Liver (tissue), 9 donors: ENCODE measurements around the gene CLCN7. TPM values are rescaled to one million over a fixed set of nuclear protein-coding genes. Genes with fewer than 3 reads are reported as not detected.

Experiments
- DNase-seq: peaks from one replicate; pipeline ENCODE4 v3.0.0-alpha.2; 2017; ENCODE audit warnings: low spot score
- H3K27ac ChIP-seq, 2 donors: one replicate each; pipeline ENCODE4 v1.7.0; 2013; ENCODE audit warnings: inconsistent platforms in 2 of 2, low read length in 2 of 2, control low read depth in 1 of 2, low read depth in 1 of 2, mild to moderate bottlenecking in 1 of 2
- H3K27me3 ChIP-seq, 4 donors: one replicate each; pipeline versions ENCODE4 v1.6.1 to v1.7.0; 2013; ENCODE audit warnings: low read length in 3 of 4, inconsistent platforms in 1 of 4, mild to moderate bottlenecking in 1 of 4, moderate library complexity in 1 of 4; ENCODE audit not compliant: control insufficient read depth in 4 of 4, insufficient read depth in 4 of 4
- H3K36me3 ChIP-seq, 4 donors: one replicate each; pipeline versions ENCODE4 v1.6.1 to v1.7.0; 2013; ENCODE audit warnings: low read length in 3 of 4, mild to moderate bottlenecking in 3 of 4, low read depth in 1 of 4, moderate library complexity in 1 of 4; ENCODE audit not compliant: control insufficient read depth in 4 of 4, insufficient read depth in 3 of 4
- H3K4me1 ChIP-seq, 4 donors: one replicate each; pipeline versions ENCODE4 v1.6.1 to v1.7.0; 2013; ENCODE audit warnings: low read length in 3 of 4, mild to moderate bottlenecking in 3 of 4, moderate library complexity in 1 of 4; ENCODE audit not compliant: control insufficient read depth in 4 of 4, insufficient read depth in 4 of 4
- H3K4me3 ChIP-seq, 3 donors: one replicate each; pipeline versions ENCODE4 v1.6.1 to v1.7.0; 2013; ENCODE audit warnings: low read length in 3 of 3, control low read depth in 1 of 3, low read depth in 1 of 3, mild to moderate bottlenecking in 1 of 3
- H3K9ac ChIP-seq, 2 donors: one replicate each; pipeline ENCODE4 v1.7.0; 2013; ENCODE audit warnings: low read length in 2 of 2, mild to moderate bottlenecking in 2 of 2, moderate library complexity in 2 of 2, control low read depth in 1 of 2, low read depth in 1 of 2
- H3K9me3 ChIP-seq, 4 donors: one replicate each; pipeline versions ENCODE4 v1.6.1 to v1.7.0; 2013; ENCODE audit warnings: low read length in 3 of 4; ENCODE audit not compliant: control insufficient read depth in 4 of 4
- FOXA1 ChIP-seq: IDR thresholded peaks from 2 replicates; pipeline ENCODE4 v1.6.1; 2016; ENCODE audit warnings: antibody characterized with exemption
- GABPA ChIP-seq, 2 donors: IDR thresholded peaks in 1 of 2; conservative IDR thresholded peaks in 1 of 2; 2 replicates each; pipeline ENCODE4 v1.6.1; 2016; ENCODE audit warnings: antibody characterized with exemption in 2 of 2, mild to moderate bottlenecking in 1 of 2, moderate library complexity in 1 of 2
- RAD21 ChIP-seq, 2 donors: IDR thresholded peaks; 2 replicates each; pipeline ENCODE4 v1.6.1; 2016; ENCODE audit warnings: antibody characterized with exemption in 2 of 2, mild to moderate bottlenecking in 2 of 2
- REST ChIP-seq: IDR thresholded peaks from 2 replicates; pipeline ENCODE4 v1.6.1; 2016; ENCODE audit warnings: antibody characterized with exemption, mild to moderate bottlenecking
- RXRA ChIP-seq, 2 donors: IDR thresholded peaks; 2 replicates each; pipeline ENCODE4 v1.6.1; 2017 to 2018; ENCODE audit warnings: antibody characterized with exemption in 2 of 2, mild to moderate bottlenecking in 1 of 2
- SP1 ChIP-seq: IDR thresholded peaks from 2 replicates; pipeline ENCODE4 v1.6.1; 2018; ENCODE audit warnings: antibody characterized with exemption, mild to moderate bottlenecking
- TAF1 ChIP-seq: conservative IDR thresholded peaks from 2 replicates; pipeline ENCODE4 v1.6.1; 2016; ENCODE audit warnings: antibody characterized with exemption, mild to moderate bottlenecking
- YY1 ChIP-seq: IDR thresholded peaks from 2 replicates; pipeline ENCODE4 v1.6.1; 2016; ENCODE audit warnings: antibody characterized with exemption, mild to moderate bottlenecking
- ZBTB33 ChIP-seq: IDR thresholded peaks from 2 replicates; pipeline ENCODE4 v1.6.1; 2016; ENCODE audit warnings: antibody characterized with exemption
- WGBS: extraction: QIAGEN DNeasy Blood & Tissue Kit; methylation state at CpG from one replicate; pipeline ENCODE4 v1.1.7; 2013; 5-methylcytosine and 5-hydroxymethylcytosine counted together
- polyA plus RNA-seq, 2 donors: library from polyadenylated mRNA; stranded (reverse) in 1 of 2; unstranded in 1 of 2; fragments of 200-250 nt in 1 of 2; fragments of >200 nt in 1 of 2; fragmentation: Nextera tagmentation in 1 of 2; extraction: Ambion mirVana in 1 of 2; gene quantifications; one replicate each; pipeline versions ENCODE4 v1.2.1 to v1.2.3, GENCODE V29; 2013 to 2015
- total RNA-seq, 2 donors: library from RNA; depleted of rRNA; stranded (reverse); fragments of >200 nt; gene quantifications; one replicate each; pipeline ENCODE4 v1.2.3, GENCODE V29; 2014
- TF ChIP-seq, protein P1 (sequence below): fragments of 150-350 bp; IDR thresholded peaks from 2 replicates; pipeline ENCODE4 v1.5.1; 2017; ENCODE audit warnings: improper control_type of control experiment, low read depth, low read length; ENCODE audit not compliant: missing input control
- donor health status: healthy.
- donor health status: healthy.
- donor health status: healthy.
- donor health status: healthy.
- donor health status: healthy.

The CLCN7 gene
- total and polyA plus RNA-seq, 4 donors = 13.9 to 36.2 (median 30.2) TPM

DNA sequence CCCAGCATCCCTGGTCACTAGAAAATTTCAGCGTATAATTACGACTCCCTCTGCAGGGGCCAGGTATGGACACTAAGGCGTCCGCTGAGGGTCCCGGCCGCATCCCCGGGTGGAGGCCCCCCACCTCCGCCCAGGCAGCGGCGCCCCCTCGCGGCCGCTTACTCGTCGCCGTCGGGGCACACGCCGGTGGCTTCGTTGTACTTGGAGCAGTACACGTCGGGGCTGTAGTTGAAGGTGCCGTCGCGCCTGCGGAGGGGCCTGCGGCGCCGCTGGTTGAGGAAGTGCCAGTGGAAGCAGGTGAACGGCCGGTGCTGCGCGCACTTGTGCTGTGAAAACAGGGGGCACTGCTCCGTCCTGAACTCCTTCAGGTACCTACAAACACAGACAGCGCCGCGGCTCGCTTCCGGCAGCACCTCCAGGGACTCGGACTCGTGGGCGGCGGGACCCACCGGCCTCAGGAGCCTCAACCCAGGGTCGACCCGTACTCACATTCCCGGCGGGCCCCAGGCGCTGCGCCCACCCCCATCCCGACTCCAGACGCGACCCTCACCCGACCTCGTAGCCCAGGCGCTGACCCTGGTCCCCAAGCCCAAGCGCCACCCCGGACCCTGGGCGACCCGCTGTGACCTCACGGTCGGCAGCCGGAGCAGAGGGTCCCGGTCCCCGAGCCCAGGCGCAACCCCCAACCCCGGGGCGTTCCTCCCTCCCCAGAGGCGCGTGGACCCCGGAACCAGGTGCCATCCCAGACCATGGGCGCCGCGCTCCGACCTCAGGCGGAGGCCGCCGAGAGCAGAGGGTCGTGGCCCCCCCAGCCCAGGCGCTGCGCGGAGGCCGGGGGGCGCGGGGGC is 60.9 kb downstream of the CLCN7 start:
- Histone ChIP-seq H3K27ac (peak overlapping the region; percentile 62 to 64), H3K27me3 (no peaks in the 10 kb centered on the region), H3K9ac (peak overlapping the region in 1 of 2 donors; percentile 81), H3K4me3 (peak overlapping the region; percentile 61 to 100 (median 80)), H3K4me1 (peaks cover 3 to 8% (median 6%) of the 10 kb centered on the region in 4 donors), H3K9me3 (no peaks in the 10 kb centered on the region), H3K36me3 (peaks cover 0 to 8% (median 5%) of the 10 kb centered on the region in 4 donors)
- peak; percentile 69 for DNase-seq
- TF ChIP-seq TAF1 = no peak
- TF ChIP-seq GABPA (IDR thresholded peaks at IDR 0.05 in 1 of 2, conservative IDR thresholded peaks at IDR 0.05 in 1 of 2) = no peak
- TF ChIP-seq, protein P1, sequence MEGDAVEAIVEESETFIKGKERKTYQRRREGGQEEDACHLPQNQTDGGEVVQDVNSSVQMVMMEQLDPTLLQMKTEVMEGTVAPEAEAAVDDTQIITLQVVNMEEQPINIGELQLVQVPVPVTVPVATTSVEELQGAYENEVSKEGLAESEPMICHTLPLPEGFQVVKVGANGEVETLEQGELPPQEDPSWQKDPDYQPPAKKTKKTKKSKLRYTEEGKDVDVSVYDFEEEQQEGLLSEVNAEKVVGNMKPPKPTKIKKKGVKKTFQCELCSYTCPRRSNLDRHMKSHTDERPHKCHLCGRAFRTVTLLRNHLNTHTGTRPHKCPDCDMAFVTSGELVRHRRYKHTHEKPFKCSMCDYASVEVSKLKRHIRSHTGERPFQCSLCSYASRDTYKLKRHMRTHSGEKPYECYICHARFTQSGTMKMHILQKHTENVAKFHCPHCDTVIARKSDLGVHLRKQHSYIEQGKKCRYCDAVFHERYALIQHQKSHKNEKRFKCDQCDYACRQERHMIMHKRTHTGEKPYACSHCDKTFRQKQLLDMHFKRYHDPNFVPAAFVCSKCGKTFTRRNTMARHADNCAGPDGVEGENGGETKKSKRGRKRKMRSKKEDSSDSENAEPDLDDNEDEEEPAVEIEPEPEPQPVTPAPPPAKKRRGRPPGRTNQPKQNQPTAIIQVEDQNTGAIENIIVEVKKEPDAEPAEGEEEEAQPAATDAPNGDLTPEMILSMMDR = peak; percentile 34
- TF ChIP-seq YY1 = no peak
- TF ChIP-seq RAD21 (IDR thresholded peaks at IDR 0.05) = peak; percentile 48 to 70
- WGBS = 5% methylated on average over 85 of the region's 85 CpGs

GRCh38 chr16:1412847-1413246 is 62.0 kb downstream of the CLCN7 start:
- H3K9ac ChIP-seq = no peak overlapping the region
- TF ChIP-seq TAF1 (no peak), RAD21 (IDR thresholded peaks at IDR 0.05) (no peak)
- no peaks in the 10 kb centered on the region for H3K9me3 ChIP-seq
- no peak overlapping the region for H3K27ac ChIP-seq
- no peak overlapping the region for H3K4me3 ChIP-seq
- no peaks in the 10 kb centered on the region for H3K27me3 ChIP-seq
- peaks cover 6 to 14% (median 10%) of the 10 kb centered on the region in 4 donors for H3K4me1 ChIP-seq
- peaks cover 0 to 8% (median 5%) of the 10 kb centered on the region in 4 donors for H3K36me3 ChIP-seq
- no peak for DNase-seq
- WGBS = 81% methylated on average over 2 of the region's 2 CpGs

GRCh38 chr16:1408171-1408837 is 66.5 kb downstream of the CLCN7 start:
- Histone ChIP-seq H3K9me3 (no peaks in the 10 kb centered on the region), H3K4me1 (peaks cover 5 to 12% (median 8%) of the 10 kb centered on the region in 4 donors), H3K27ac (no peak overlapping the region), H3K36me3 (peaks cover 0 to 20% (median 7%) of the 10 kb centered on the region in 4 donors), H3K4me3 (peak overlapping the region in 2 of 3 donors; percentile 27 to 47), H3K27me3 (no peaks in the 10 kb centered on the region), H3K9ac (no peak overlapping the region)
- 8% methylated on average over 42 of the region's 42 CpGs for WGBS
- TF ChIP-seq FOXA1 (no peak), GABPA (IDR thresholded peaks at IDR 0.05 in 1 of 2, conservative IDR thresholded peaks at IDR 0.05 in 1 of 2) (peak in 1 of 2 donors; percentile 28), SP1 (peak; percentile 57)
- DNase-seq = peak; percentile 95

- H3K27me3 ChIP-seq = no peaks in the 10 kb centered on the region
- no peak overlapping the region for H3K27ac ChIP-seq
- DNase-seq = no peak
- no peak overlapping the region for H3K9ac ChIP-seq
- no peaks in the 10 kb centered on the region for H3K9me3 ChIP-seq
- H3K4me1 ChIP-seq = peaks cover 5 to 12% (median 7%) of the 10 kb centered on the region in 4 donors
- H3K4me3 ChIP-seq = peak overlapping the region in 1 of 3 donors; percentile 9
- H3K36me3 ChIP-seq = peaks cover 0 to 25% (median 11%) of the 10 kb centered on the region in 4 donors
- 42% methylated on average over 11 of the region's 11 CpGs for WGBS
- TF ChIP-seq REST (no peak), GABPA (IDR thresholded peaks at IDR 0.05 in 1 of 2, conservative IDR thresholded peaks at IDR 0.05 in 1 of 2) (no peak), ZBTB33 (no peak), FOXA1 (no peak), YY1 (no peak), RXRA (IDR thresholded peaks at IDR 0.05) (no peak)
These were observed 67.1 kb downstream of the CLCN7 start for GRCh38 chr16:1407753-1408152.
